CD4-positive, alpha-beta T cell treated with Interleukin-15 for 1 hour (primary cell): ENCODE results near the gene AIPL1.
A peak's percentile ranks its signal among the peaks of the same experiment; 100 is the strongest.

ENCODE experiments used
- DNase-seq: peaks from one replicate; pipeline ENCODE4 v3.0.0-alpha.2; 2020

Gene AIPL1

GRCh38 chr17:6448473-6448872 lies 13.6 kb upstream of the AIPL1 start:
- DNase-seq = no peak

- no peak for DNase-seq
These were observed 11.7 kb upstream of the AIPL1 start for GRCh38 chr17:6446516-6447100.

- no peak for DNase-seq
These were observed 9.8 kb upstream of the AIPL1 start for GRCh38 chr17:6444571-6445335.

GRCh38 chr17:6443692-6444570 lies 9.0 kb upstream of the AIPL1 start, which contains the start of gene PIMREG:
PIMREG (plus strand) TSS chr17:6444455; CDS start chr17:6445111, 656 bp downstream.
- DNase-seq = peak; percentile 89

GRCh38 chr17:6442775-6443174 lies 7.9 kb upstream of the AIPL1 start:
- DNase-seq = no peak

GRCh38 chr17:6439951-6440350 lies 5.0 kb upstream of the AIPL1 start:
- no peak for DNase-seq

GRCh38 chr17:6437956-6438355 lies 3.0 kb upstream of the AIPL1 start:
- DNase-seq = no peak

GRCh38 chr17:6437466-6437865 lies 2.5 kb upstream of the AIPL1 start:
- no peak for DNase-seq

GRCh38 chr17:6435968-6436367 lies 1.0 kb upstream of the AIPL1 start:
- DNase-seq = peak; percentile 62

- no peak for DNase-seq
These were observed 4.2 kb downstream of the AIPL1 start for GRCh38 chr17:6430769-6431168.

GRCh38 chr17:6429266-6429665 lies 5.7 kb downstream of the AIPL1 start:
- DNase-seq = no peak

GRCh38 chr17:6428207-6428965 lies 6.5 kb downstream of the AIPL1 start:
- no peak for DNase-seq

- peak; percentile 25 for DNase-seq
These were observed 7.6 kb downstream of the AIPL1 start for GRCh38 chr17:6427279-6427781.

GRCh38 chr17:6426356-6427101 lies 8.4 kb downstream of the AIPL1 start:
- no peak for DNase-seq

- DNase-seq = no peak
These were observed 9.5 kb downstream of the AIPL1 start for GRCh38 chr17:6425407-6425806.

- no peak for DNase-seq
These were observed 11.0 kb downstream of the AIPL1 start for GRCh38 chr17:6423931-6424330.

GRCh38 chr17:6422654-6423241 lies 12.2 kb downstream of the AIPL1 start:
- no peak for DNase-seq

GRCh38 chr17:6421700-6422604 lies 13.0 kb downstream of the AIPL1 start:
- peak; percentile 73 for DNase-seq

GRCh38 chr17:6420173-6420641 lies 14.7 kb downstream of the AIPL1 start:
- DNase-seq = no peak

GRCh38 chr17:6415616-6416015 lies 19.3 kb downstream of the AIPL1 start:
- no peak for DNase-seq
